NCI-H748 treated with DMSO at 0.1 percent for 48 hours (cell line): Measurements from ENCODE around the gene CMIP.
"Not testable (repeated sequence)": the region's sequence is repeated elsewhere in the genome, so short reads cannot be mapped to it uniquely, and the experiment has no call there.

Source experiments
- DNase-seq: peaks from one replicate; lab custom pipeline; 2025; lab: John Stamatoyannopoulos, UW

Gene CMIP

GRCh38 chr16:81568749-81569087 lies 124.1 kb downstream of the CMIP start:
- no peak for DNase-seq

GRCh38 chr16:81569361-81570034 lies 124.9 kb downstream of the CMIP start:
- DNase-seq: no peak

GRCh38 chr16:81570151-81570846 lies 125.7 kb downstream of the CMIP start:
- DNase-seq: no peak

- DNase-seq: no peak
These were observed 126.6 kb downstream of the CMIP start for GRCh38 chr16:81571175-81571574.

GRCh38 chr16:81571592-81572385 lies 127.2 kb downstream of the CMIP start:
- DNase-seq: no peak

- DNase-seq: no peak
These were observed 128.0 kb downstream of the CMIP start for GRCh38 chr16:81572386-81573144.

GRCh38 chr16:81573533-81574020 lies 129.0 kb downstream of the CMIP start:
- DNase-seq: no peak

- DNase-seq: no peak
These were observed 129.6 kb downstream of the CMIP start for GRCh38 chr16:81574168-81574567.

- DNase-seq: no peak
These were observed 130.7 kb downstream of the CMIP start for GRCh38 chr16:81575307-81575706.

- no peak for DNase-seq
These were observed 131.2 kb downstream of the CMIP start for GRCh38 chr16:81575834-81576233.

- DNase-seq: no peak
These were observed 132.1 kb downstream of the CMIP start for GRCh38 chr16:81576696-81577095.

GRCh38 chr16:81577272-81577671 lies 132.7 kb downstream of the CMIP start:
- DNase-seq: not testable (repeated sequence)

- DNase-seq: no peak
These were observed 133.5 kb downstream of the CMIP start for GRCh38 chr16:81578076-81578475.

GRCh38 chr16:81578636-81579413 lies 134.2 kb downstream of the CMIP start:
- no peak for DNase-seq

- no peak for DNase-seq
These were observed 136.5 kb downstream of the CMIP start for GRCh38 chr16:81581107-81581506.

GRCh38 chr16:81582655-81583441 lies 138.2 kb downstream of the CMIP start:
- no peak for DNase-seq

GRCh38 chr16:81583893-81584631 lies 139.5 kb downstream of the CMIP start:
- no peak for DNase-seq

GRCh38 chr16:81585785-81586184 lies 141.2 kb downstream of the CMIP start:
- no peak for DNase-seq

- no peak for DNase-seq
These were observed 141.8 kb downstream of the CMIP start for GRCh38 chr16:81586417-81586816.
